Non-pigmented ciliary epithelial cell (primary cell): ENCODE measurements around the gene ARX.

Experiments used
- DNase-seq: peaks from one replicate; pipeline ENCODE4 v3.0.0-alpha.2; 2010; ENCODE audit warnings: low read depth

ARX gene

DNA sequence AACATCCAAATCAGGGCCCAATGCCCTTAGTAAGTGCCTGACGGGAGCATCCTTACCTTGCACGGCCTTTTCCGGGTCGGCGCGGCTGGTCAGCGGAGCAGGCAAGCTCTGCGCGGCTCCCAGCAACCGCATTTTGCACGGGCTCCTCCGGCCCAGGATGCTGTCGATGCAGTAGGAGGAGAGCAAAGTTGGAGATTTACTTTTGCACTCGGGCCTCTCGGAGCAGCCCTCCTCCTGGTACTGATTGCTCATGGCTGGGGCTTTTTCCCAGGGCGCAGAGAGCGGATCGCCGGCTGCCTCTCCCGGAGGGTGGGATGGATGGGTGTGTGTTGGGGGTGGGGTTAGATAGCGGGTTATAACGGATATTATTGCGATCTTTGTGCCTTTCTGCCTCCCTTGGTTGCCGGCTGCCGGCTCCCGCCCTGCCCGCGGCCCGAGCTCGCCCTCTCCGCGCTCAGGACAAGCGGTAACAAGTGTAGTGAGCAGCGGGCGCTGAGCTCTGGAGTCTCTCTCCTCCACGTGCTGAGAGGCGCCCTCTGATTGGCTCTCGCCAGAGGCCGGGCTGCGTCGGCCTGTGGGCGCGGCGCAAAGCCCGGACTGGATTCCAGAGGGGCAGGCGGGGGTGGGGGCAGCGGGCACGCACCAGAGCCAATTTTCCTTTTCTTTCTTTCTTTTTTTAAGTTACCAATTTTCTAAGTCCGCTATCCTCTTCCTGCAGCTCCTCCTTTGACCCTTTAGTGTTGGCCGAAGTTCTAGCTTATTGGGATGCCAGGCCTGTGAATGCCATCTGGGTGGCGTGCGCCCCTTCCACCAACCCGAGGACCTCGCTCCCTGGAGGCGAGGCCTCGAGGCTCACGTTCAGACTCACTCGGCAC is at the start of gene ARX:
Gene ARX, minus strand, starts transcription at position 480 of the 875 bp plus-strand sequence. Its CDS starts 228 bp downstream, at position 252.
- DNase-seq = no peak

DNA sequence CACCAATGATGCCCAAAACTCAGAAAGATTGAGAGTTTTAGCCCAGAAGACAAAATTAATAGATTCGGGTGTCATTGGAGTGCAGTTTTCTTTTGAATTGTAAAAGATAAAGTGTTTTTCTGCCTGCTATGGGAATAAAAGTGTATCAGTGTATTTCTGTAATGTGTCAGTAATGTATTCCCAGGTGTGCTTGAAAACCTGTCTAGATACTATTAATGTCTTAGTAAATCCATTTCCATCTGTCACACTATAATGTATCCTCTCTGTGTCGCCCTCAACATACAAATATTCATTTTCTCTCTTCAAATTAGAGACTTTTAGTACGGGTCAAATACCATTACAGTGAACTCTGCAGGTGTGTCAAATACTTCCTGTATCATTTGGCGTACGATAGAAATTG is 43.5 kb upstream of the ARX start:
- no peak for DNase-seq

GRCh38 chrX:25052798-25053534 is 37.2 kb upstream of the ARX start:
- DNase-seq = no peak

GRCh38 chrX:25049971-25050370 is 34.2 kb upstream of the ARX start:
- no peak for DNase-seq

DNA sequence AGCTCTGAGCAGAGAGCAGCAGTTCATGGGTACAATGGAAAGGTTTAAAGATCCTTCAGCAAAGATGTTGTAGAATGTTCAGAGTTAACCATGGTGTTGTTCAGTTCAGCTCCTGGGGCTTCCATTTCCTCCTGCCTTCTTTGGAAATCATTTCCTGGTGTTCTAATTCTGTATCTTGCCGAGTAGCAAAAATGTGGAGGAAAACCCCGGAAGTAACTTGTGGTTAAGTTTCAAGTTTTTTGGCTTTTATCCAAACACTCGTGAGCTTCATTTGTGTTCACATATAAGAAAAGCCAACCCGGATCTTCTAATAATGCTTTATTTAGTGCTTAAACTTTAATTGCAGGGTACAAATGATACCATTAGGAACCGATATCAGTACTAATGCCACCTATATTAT is 33.6 kb upstream of the ARX start:
- no peak for DNase-seq

- no peak for DNase-seq
These were observed 32.4 kb upstream of the ARX start for GRCh38 chrX:25048178-25048577.

- no peak for DNase-seq
These were observed 27.4 kb upstream of the ARX start for GRCh38 chrX:25043192-25043591.

DNA sequence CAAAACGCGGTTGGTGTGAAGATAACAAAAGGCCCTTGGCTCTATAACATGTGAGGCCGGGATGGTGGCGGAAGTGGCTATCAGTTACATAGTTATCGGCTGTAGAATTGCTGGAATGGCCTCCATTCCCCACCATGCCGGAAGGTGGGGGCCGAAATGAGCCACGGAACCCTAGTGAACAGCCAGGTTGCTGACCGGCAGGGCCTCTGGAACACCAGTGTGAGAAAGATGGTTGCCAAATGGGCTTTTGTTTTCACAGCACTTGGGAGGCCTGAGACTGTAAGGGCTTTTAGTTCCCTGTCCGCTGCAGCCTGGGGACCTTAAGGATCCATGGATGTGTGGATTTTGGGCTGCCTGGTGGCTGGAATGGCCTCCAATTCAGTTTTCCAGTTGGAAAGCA is 23.3 kb upstream of the ARX start:
- no peak for DNase-seq

- DNase-seq = no peak
These were observed 19.1 kb upstream of the ARX start for GRCh38 chrX:25034889-25035288.

- no peak for DNase-seq
These were observed 13.6 kb upstream of the ARX start for GRCh38 chrX:25029288-25029825.

- peak; percentile 20 for DNase-seq
These were observed 13.0 kb upstream of the ARX start for GRCh38 chrX:25028726-25029125.

GRCh38 chrX:25026576-25026975 is 10.8 kb upstream of the ARX start:
- DNase-seq = no peak

DNA sequence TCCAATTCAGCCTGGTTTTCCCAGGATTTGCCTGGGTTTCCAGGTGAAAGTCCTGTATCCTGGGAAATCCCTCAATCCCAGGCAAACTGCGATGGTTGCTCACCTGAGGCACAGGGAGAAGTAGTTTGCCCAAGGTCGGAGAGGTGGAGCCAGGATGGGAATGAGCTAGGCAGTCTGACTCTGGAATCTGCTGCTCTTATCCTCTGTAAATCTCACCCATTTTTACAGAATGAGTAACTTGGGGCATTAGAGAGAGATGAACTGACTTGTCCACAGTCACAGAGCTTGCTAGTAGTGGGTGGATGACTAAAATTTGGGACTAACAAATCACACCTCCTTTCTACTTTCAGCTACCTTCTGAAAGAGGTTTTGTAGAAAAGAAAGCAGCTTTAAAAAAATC is 9.8 kb upstream of the ARX start:
- DNase-seq = no peak

DNA sequence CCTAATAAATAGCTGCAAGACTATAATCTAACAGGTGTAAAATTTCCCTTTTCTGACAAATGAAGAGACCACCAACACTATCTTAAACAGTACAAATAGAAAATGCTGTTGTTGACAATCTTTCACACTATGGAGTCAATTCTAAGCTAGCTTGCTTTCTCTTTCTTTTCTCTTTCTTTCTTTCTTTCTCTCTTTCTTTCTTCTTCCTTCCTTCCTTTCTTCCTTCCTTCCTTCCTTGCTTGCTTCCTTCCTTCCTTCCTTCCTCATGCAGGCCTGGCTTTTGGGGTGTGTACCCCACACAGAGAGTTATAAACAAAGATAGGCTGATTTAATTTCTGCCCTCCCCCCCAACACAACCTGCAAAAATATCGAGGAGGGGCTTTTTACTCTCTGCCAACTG is 8.1 kb upstream of the ARX start:
- no peak for DNase-seq

GRCh38 chrX:25022499-25023325 is 6.9 kb upstream of the ARX start:
- DNase-seq = no peak

DNA sequence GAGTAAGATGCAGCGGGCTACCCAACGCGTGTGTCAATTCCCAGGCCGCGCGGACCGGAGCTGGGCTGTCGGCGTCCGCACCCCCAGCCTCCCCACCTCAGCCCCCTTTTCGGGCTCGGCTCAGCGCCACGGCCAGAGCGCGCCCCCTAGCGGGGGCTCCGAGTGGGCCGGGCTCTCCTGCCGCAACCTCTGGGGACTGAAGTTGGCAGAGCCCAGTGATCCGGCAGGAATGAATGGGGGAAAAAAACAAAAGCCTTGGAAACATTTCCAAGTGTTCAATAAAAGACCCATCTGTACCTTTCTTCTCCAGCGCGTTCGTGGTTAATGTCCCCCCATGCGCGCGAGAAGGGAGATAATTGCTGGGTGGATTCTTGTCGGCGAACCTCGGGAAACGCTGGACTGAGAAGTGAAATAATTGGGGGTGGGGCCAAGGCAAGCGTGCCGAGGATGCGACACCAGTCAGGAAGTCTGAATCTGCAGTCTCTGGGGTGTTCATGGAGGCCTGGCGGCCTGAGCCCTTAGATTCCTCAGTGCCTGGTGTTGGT is 5.2 kb upstream of the ARX start:
- DNase-seq = no peak

DNA sequence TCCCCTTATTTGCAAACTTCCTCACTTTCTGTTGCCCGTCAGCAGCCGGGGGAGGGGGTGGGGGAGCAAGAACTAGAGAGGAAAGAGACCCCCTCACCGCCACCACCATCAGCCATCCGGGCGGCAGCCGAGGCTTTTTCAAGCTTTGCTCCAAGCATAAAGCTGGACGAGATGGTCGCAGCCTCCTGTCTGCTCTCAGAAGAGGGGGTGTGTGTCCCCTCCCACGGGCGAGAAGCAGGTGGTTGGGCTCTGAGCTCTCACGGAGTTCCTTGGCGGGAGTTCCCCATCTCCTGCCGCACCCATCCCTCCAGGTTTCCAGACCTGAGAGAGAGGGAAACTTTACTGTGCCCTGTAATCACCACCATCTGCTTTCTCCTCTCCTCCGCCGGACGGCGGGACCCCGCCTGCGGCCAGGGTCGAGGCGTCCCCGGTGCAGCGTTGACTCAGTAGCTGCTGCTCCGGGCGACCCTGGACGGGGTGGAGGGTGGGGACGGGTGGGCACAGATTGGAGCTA is 4.7 kb upstream of the ARX start:
- no peak for DNase-seq

DNA sequence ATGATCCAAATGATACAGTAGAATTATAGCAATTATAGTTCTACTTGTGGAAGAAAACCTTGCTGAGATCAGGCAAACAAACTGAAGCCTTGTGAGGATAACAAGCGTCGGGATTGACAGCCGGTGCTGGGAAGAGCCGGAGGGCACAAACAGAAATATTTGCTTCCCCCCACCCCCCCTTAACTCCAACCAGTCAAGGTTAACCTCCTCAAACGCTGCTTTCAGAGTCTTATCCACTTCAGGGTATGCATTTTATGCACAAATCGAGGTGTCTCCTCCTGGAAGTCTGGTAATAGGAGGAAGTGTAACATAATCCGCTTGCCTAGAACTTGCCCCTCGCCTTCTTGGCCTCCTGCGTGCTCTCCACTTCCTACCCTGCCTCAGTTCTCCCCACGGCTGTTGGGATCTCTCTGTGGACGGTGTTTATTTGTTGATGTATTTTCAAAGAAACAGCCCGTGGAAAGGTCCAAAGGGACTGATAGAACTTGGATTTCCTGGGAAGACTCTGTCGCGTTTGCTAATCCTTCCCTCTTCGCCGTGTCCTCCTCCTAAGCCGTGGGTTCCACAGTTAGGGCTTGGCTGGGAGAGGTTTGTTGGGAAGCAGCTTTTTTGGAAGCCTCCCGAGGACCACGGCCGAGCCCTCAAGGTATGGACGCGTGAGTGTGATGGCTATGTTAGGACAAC is 4.1 kb upstream of the ARX start:
- no peak for DNase-seq

GRCh38 chrX:25018682-25019081 is 2.9 kb upstream of the ARX start:
- no peak for DNase-seq

- DNase-seq = no peak
These were observed 2.0 kb upstream of the ARX start for GRCh38 chrX:25017667-25018247.
